Glutamatergic neuron (in vitro differentiated cells): ENCODE measurements around the gene EPB41L2. TPM values are rescaled to one million over a fixed set of nuclear protein-coding genes. Genes with fewer than 3 reads are reported as not detected.

Source experiments
- DNase-seq: peaks from one replicate; pipeline ENCODE4 v3.0.0; 2022
- H3K27ac Mint-ChIP-seq: one replicate; pipeline ENCODE4 v1.8.0; 2020; ENCODE audit warnings: mild to moderate bottlenecking, mixed read lengths, inconsistent platforms; ENCODE audit not compliant: unreplicated experiment
- H3K27me3 Mint-ChIP-seq: one replicate; pipeline ENCODE4 v1.8.0; 2020; ENCODE audit warnings: mild to moderate bottlenecking, moderate library complexity, mixed read lengths, inconsistent platforms; ENCODE audit not compliant: unreplicated experiment
- H3K36me3 Mint-ChIP-seq: one replicate; pipeline ENCODE4 v1.8.0; 2020; ENCODE audit warnings: mild to moderate bottlenecking, mixed read lengths, inconsistent platforms; ENCODE audit not compliant: unreplicated experiment
- H3K4me1 Mint-ChIP-seq: one replicate; pipeline ENCODE4 v1.8.0; 2020; ENCODE audit warnings: mild to moderate bottlenecking, low read depth, mixed read lengths, inconsistent platforms; ENCODE audit not compliant: unreplicated experiment
- H3K4me3 Mint-ChIP-seq: one replicate; pipeline ENCODE4 v1.8.0; 2020; ENCODE audit warnings: mild to moderate bottlenecking, mixed read lengths, inconsistent platforms; ENCODE audit not compliant: unreplicated experiment
- H3K9me3 Mint-ChIP-seq: one replicate; pipeline ENCODE4 v1.8.0; 2020; ENCODE audit warnings: mild to moderate bottlenecking, moderate library complexity, mixed read lengths, inconsistent platforms; ENCODE audit not compliant: unreplicated experiment
- total RNA-seq: library from RNA; stranded (reverse); fragmentation: NEBNext Ultra II Directional; extraction: Animal tissue kit (Norgen Biotek cat#: 25700); gene quantifications from one replicate; pipeline ENCODE4 v1.2.1, GENCODE V29; 2021; ENCODE audit not compliant: unreplicated experiment
- TF ChIP-seq, protein P1 (sequence below): fragments of 200-600 bp; sonication (generic); IDR thresholded peaks from one replicate; pipeline ENCODE4 v1.5.0; 2021; ENCODE audit not compliant: partially characterized antibody, unreplicated experiment

The EPB41L2 gene
- total RNA-seq, 1 donor from 2014 or later: 36.2 TPM

DNA sequence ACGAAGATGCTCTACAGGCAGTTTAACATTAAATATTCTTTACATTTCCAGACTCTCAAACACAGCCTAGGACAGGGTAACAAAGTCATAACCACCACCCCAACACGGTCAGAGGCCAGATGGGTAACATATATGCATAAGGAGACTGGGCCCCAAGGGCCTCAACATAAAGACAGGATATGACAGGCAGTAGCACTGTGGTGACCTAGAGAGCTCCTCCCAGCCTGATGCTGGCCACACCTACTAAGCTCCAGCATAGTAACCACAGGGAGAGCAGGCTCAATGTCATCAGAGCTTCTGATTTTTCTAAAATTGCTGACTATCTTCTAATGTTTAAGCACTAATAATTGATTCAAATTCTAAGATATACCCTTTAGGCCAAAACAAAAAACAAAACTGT, 214.1 kb downstream of the EPB41L2 start:
- Mint-ChIP-seq H3K27me3 (no peaks in the 10 kb centered on the region), H3K4me1 (peaks cover 6% of the 10 kb centered on the region), H3K27ac (no peak overlapping the region), H3K36me3 (peaks cover 3% of the 10 kb centered on the region), H3K9me3 (peaks cover 2% of the 10 kb centered on the region), H3K4me3 (no peak overlapping the region)
- TF ChIP-seq, protein P1, sequence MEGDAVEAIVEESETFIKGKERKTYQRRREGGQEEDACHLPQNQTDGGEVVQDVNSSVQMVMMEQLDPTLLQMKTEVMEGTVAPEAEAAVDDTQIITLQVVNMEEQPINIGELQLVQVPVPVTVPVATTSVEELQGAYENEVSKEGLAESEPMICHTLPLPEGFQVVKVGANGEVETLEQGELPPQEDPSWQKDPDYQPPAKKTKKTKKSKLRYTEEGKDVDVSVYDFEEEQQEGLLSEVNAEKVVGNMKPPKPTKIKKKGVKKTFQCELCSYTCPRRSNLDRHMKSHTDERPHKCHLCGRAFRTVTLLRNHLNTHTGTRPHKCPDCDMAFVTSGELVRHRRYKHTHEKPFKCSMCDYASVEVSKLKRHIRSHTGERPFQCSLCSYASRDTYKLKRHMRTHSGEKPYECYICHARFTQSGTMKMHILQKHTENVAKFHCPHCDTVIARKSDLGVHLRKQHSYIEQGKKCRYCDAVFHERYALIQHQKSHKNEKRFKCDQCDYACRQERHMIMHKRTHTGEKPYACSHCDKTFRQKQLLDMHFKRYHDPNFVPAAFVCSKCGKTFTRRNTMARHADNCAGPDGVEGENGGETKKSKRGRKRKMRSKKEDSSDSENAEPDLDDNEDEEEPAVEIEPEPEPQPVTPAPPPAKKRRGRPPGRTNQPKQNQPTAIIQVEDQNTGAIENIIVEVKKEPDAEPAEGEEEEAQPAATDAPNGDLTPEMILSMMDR: no peak
- no peak for DNase-seq

DNA sequence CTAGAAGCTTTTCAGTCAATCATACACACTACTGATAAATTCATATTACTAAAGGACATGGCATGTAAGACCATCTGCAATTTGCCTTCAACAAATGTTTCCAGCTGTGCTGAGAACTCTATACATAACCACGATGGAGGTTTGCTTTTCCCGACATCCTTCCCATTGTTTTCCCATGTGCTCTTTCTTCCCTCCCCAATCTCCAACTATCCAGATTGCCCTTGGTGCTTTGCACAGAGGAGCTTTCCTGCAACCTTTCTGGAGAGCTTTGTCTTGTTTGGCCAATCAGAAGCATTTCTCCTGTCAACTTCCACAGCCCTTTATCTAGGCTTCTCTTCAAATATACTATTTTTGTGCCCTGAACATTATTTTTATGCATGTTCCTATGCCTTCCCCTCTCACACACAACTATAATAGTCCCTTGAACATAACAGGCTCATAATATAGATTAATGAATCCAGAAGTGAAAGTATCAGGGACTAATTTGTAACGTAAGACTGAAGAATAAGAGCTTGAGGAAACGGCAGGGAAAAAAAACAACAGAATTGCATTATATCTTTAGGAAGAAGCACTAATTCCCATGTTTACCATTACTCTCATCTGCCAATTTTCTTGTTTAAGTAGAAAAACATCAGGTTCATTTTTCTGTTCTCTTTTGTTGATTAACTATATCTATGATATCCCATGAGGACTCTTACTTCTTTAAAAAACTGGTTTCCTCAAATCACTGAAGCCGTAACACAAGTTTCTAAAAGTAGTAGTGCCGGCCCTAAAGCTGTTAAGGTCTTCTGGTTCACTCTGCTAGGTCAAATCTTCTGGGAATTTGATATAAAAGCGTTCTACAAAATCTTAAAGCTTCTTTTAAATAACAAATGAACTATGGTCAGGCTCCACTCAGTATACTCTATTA, 215.8 kb downstream of the EPB41L2 start:
- TF ChIP-seq, protein P1: no peak
- Mint-ChIP-seq H3K27me3 (no peaks in the 10 kb centered on the region), H3K9me3 (no peaks in the 10 kb centered on the region), H3K4me3 (no peak overlapping the region), H3K27ac (no peak overlapping the region), H3K4me1 (peaks cover 6% of the 10 kb centered on the region), H3K36me3 (no peaks in the 10 kb centered on the region)
- DNase-seq: no peak

DNA sequence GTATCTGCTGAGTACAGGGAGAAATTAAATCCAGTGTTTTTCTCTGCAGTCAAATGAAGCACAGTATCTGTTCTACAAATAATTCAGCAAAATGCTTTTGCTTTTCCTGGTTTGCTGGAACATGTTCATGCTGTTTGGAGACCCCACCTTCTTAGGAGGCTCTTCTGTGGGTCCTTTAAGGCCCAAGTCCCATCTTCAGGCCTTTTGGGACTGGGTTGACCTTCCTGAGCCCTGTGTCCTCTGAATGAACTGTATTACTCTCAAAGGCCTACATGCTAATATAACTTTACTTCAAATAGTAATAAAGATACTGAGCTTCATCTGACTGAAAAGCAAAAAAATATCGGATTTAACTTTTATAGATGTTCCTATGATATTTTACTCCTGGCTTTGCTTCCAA, 216.5 kb downstream of the EPB41L2 start:
- no peaks in the 10 kb centered on the region for H3K9me3 Mint-ChIP-seq
- TF ChIP-seq, protein P1: no peak
- H3K36me3 Mint-ChIP-seq: no peaks in the 10 kb centered on the region
- peaks cover 12% of the 10 kb centered on the region for H3K4me1 Mint-ChIP-seq
- no peak overlapping the region for H3K4me3 Mint-ChIP-seq
- no peak overlapping the region for H3K27ac Mint-ChIP-seq
- no peak for DNase-seq
- no peaks in the 10 kb centered on the region for H3K27me3 Mint-ChIP-seq

DNA sequence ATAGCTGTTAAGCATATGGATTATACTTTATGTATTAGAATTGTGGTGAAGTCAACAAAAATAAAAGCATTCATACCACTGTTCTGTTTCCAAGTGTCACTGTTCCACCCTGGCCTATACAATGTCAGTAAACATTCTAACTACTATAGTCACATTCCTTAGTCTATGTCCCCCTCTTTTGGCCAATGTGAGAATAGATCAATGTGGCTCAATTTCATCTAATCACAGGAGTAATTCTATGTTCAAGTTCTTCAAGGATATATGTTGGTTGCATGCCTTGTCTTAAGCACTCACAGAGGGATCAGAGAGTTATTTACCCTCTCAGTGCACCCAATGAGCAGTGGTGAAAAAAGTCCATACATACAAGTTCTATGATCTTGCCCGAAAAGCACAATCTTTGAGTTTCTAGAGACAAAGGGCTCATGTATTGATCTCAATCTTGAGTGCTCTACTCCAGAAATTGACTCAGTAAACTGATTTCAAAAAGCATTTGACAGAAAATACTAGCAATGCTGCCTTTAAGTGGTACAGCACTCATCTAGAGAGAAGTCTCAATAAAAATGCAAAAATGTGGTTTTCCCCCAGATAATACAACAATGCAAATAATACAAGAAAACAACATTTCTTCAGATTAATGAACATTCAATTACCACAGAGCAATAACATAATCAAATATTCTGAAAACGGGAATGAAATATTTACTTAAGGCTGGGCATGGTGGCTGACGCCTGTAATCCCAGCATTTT, 219.3 kb downstream of the EPB41L2 start:
- no peak for DNase-seq
- Mint-ChIP-seq H3K9me3 (no peaks in the 10 kb centered on the region), H3K4me1 (peaks cover 20% of the 10 kb centered on the region), H3K27ac (no peak overlapping the region), H3K27me3 (no peaks in the 10 kb centered on the region), H3K36me3 (no peaks in the 10 kb centered on the region), H3K4me3 (no peak overlapping the region)
- TF ChIP-seq, protein P1: peak; percentile 39
